Natural killer cell (primary cell): Measurements from ENCODE around the gene DCTD. TPM values are rescaled to one million over a fixed set of nuclear protein-coding genes. Genes with fewer than 3 reads are reported as not detected.

Source experiments
- ATAC-seq, 3 donors: fragments of 150-1000 bp in 2 of 3; fragments of 200-7000 bp in 1 of 3; cut with Tn5 transposase; 1 replicate in 1 of 3; 2 replicates in 2 of 3; pipeline ENCODE4 v1.10.0; 2021; ENCODE audit warnings: mild to moderate bottlenecking in 2 of 3, moderate library complexity in 2 of 3
- DNase-seq, 2 donors: peaks; one replicate each; pipeline versions ENCODE4 v3.0.0 to v3.0.0-alpha.2; 2013 to 2021; ENCODE audit warnings: mixed read lengths in 1 of 2
- H3K27ac ChIP-seq: one replicate; pipeline ENCODE4 v1.5.1; 2013; ENCODE audit warnings: mild to moderate bottlenecking, low read length
- H3K27me3 ChIP-seq: one replicate; pipeline ENCODE4 v1.6.1; 2013; ENCODE audit warnings: low read length; ENCODE audit not compliant: control insufficient read depth, insufficient read depth
- H3K36me3 ChIP-seq: one replicate; pipeline ENCODE4 v1.6.1; 2013; ENCODE audit warnings: low read length; ENCODE audit not compliant: control insufficient read depth, insufficient read depth
- H3K4me1 ChIP-seq: one replicate; pipeline ENCODE4 v1.6.1; 2013; ENCODE audit warnings: low read length; ENCODE audit not compliant: control insufficient read depth, insufficient read depth
- H3K4me3 ChIP-seq: one replicate; pipeline ENCODE4 v1.5.1; 2013; ENCODE audit warnings: low read length
- H3K9me3 ChIP-seq: one replicate; pipeline ENCODE4 v1.6.1; 2013; ENCODE audit warnings: low read length; ENCODE audit not compliant: control insufficient read depth, insufficient read depth
- H3K27ac Mint-ChIP-seq, 2 donors: one replicate each; pipeline ENCODE4 v1.8.0; 2022; ENCODE audit warnings: mild to moderate bottlenecking in 2 of 2, mixed read lengths in 2 of 2, moderate library complexity in 1 of 2
- H3K27me3 Mint-ChIP-seq, 2 donors: one replicate each; pipeline ENCODE4 v1.8.0; 2022; ENCODE audit warnings: low read depth in 2 of 2, mixed read lengths in 2 of 2
- H3K36me3 Mint-ChIP-seq: one replicate; pipeline ENCODE4 v1.8.0; 2022; ENCODE audit warnings: mixed read lengths
- H3K4me1 Mint-ChIP-seq, 2 donors: one replicate each; pipeline ENCODE4 v1.8.0; 2022; ENCODE audit warnings: mixed read lengths in 2 of 2
- H3K4me3 Mint-ChIP-seq: one replicate; pipeline ENCODE4 v1.8.0; 2022; ENCODE audit warnings: mild to moderate bottlenecking, moderate library complexity, mixed read lengths
- H3K9me3 Mint-ChIP-seq, 2 donors: one replicate each; pipeline ENCODE4 v1.8.0; 2022; ENCODE audit warnings: mixed read lengths in 2 of 2
- WGBS: methylation state at CpG from one replicate; pipeline ENCODE4 v1.1.7; 2013; ENCODE audit warnings: missing lambda C conversion rate; ENCODE audit not compliant: insufficient coverage; 5-methylcytosine and 5-hydroxymethylcytosine counted together
- intact Hi-C: fragments of 100-400 bp; cut with micrococcal nuclease; formaldehyde crosslinking; loops from one replicate; pipeline ENCODE4 v1.14.2; 2022
- total RNA-seq, 4 donors: library from RNA; stranded (reverse); fragments of 120-200 nt in 1 of 4; gene quantifications; one replicate each; pipeline versions ENCODE4 v1.2.3 to v1.2.4, GENCODE V29; 2013 to 2022
- TF ChIP-seq, protein P1 (sequence below): fragments of 200-600 bp; IDR thresholded peaks from one replicate; pipeline ENCODE4 v1.8.0; 2022; ENCODE audit warnings: antibody characterized with exemption

Gene DCTD
- total RNA-seq, 3 donors from 2014 or later (not counting 1 experiment from before 2014, with no cell fraction given) = 57.2 to 68.2 (median 68.1) TPM

DNA sequence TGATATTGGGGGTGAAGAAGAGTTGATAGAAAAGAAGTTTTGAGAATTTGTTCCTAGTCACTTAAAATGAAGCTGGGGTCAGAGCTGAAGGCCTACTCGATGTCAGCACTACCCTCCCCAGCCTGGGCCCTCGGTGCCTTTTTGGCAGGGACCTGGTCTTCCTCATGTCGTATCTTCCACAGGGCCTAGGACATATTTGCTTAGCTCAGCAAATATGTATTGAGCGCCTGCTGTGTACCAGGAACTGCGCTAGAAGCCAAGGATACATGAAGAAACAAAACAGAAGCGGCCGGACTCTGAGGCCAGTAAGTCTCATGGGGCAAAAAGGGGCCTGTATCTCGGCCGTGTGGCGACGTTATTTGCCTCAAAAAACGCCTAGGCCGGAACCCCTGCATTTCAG is 44.3 kb downstream of the DCTD start:
- no peak overlapping the region for H3K27ac ChIP-seq
- no peak for ATAC-seq
- peaks cover 5% of the 10 kb centered on the region in 2 donors for H3K4me1 Mint-ChIP-seq
- DNase-seq = no peak
- no peak overlapping the region for H3K4me3 ChIP-seq
- no peaks in the 10 kb centered on the region for H3K4me1 ChIP-seq
- no peaks in the 10 kb centered on the region for H3K27me3 ChIP-seq
- H3K36me3 Mint-ChIP-seq = no peaks in the 10 kb centered on the region
- intact Hi-C loops = no loop called here
- no peaks in the 10 kb centered on the region for H3K27me3 Mint-ChIP-seq
- no peak overlapping the region for H3K4me3 Mint-ChIP-seq
- no peak overlapping the region for H3K27ac Mint-ChIP-seq
- no peaks in the 10 kb centered on the region for H3K9me3 ChIP-seq
- no peaks in the 10 kb centered on the region for H3K36me3 ChIP-seq
- WGBS = 98% methylated on average over 13 of the region's 13 CpGs
- TF ChIP-seq, protein P1, sequence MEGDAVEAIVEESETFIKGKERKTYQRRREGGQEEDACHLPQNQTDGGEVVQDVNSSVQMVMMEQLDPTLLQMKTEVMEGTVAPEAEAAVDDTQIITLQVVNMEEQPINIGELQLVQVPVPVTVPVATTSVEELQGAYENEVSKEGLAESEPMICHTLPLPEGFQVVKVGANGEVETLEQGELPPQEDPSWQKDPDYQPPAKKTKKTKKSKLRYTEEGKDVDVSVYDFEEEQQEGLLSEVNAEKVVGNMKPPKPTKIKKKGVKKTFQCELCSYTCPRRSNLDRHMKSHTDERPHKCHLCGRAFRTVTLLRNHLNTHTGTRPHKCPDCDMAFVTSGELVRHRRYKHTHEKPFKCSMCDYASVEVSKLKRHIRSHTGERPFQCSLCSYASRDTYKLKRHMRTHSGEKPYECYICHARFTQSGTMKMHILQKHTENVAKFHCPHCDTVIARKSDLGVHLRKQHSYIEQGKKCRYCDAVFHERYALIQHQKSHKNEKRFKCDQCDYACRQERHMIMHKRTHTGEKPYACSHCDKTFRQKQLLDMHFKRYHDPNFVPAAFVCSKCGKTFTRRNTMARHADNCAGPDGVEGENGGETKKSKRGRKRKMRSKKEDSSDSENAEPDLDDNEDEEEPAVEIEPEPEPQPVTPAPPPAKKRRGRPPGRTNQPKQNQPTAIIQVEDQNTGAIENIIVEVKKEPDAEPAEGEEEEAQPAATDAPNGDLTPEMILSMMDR = no peak
- no peaks in the 10 kb centered on the region for H3K9me3 Mint-ChIP-seq

DNA sequence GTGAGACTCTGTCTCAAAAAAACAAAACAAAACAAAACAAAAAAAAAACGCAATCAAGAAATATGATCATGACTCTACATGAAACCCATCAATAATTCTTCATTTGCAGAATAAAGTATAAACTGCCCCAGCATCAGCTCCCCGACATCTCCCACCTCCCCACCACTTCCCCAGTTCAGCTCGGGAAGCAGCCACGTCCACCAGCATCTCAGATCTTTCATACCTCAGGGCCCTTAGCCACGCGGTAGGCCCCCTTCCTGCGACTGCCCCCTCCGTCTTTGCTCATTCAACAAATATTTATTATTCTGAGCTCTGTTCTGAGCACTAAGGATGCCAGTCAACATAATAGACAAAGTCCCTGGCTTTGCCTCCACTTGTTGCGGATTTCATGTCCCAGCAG is 45.6 kb downstream of the DCTD start:
- H3K4me3 Mint-ChIP-seq = no peak overlapping the region
- H3K4me3 ChIP-seq = no peak overlapping the region
- H3K9me3 Mint-ChIP-seq = no peaks in the 10 kb centered on the region
- no peaks in the 10 kb centered on the region for H3K36me3 Mint-ChIP-seq
- H3K4me1 ChIP-seq = no peaks in the 10 kb centered on the region
- DNase-seq = no peak
- 83% methylated on average over 8 of the region's 9 CpGs for WGBS
- TF ChIP-seq, protein P1 = no peak
- no peaks in the 10 kb centered on the region for H3K9me3 ChIP-seq
- no peak overlapping the region for H3K27ac ChIP-seq
- H3K4me1 Mint-ChIP-seq = peaks cover 5% of the 10 kb centered on the region in 2 donors
- H3K27me3 Mint-ChIP-seq = no peaks in the 10 kb centered on the region
- no peaks in the 10 kb centered on the region for H3K27me3 ChIP-seq
- intact Hi-C loops = no loop called here
- H3K27ac Mint-ChIP-seq = no peak overlapping the region
- ATAC-seq = no peak
- H3K36me3 ChIP-seq = no peaks in the 10 kb centered on the region

DNA sequence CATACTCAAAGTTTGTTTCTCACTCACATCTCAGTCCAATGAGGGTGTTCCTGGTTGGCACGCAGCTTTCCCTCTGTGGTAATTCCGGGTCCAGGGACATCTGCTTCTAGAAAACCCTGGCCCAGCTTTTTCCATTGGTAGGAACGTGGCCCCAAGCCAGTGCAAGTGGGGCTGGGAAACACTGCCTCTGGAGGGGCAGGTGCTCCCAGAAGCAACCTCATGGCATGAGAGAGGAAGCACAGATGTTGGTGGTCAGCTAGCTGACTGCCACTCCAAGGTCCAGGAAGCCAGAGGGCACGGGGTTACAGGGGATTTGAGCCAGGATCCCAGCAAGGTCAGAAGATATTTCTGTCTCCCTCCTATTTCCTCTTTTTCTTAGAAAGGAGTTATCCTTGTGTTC is 47.5 kb downstream of the DCTD start:
- Mint-ChIP-seq H3K36me3 (no peaks in the 10 kb centered on the region), H3K4me3 (no peak overlapping the region), H3K27me3 (no peaks in the 10 kb centered on the region), H3K9me3 (no peaks in the 10 kb centered on the region), H3K27ac (no peak overlapping the region), H3K4me1 (peaks cover 4 to 5% of the 10 kb centered on the region in 2 donors)
- WGBS = 83% methylated on average over 4 of the region's 4 CpGs
- H3K4me3 ChIP-seq = no peak overlapping the region
- TF ChIP-seq, protein P1 = no peak
- ATAC-seq (no peak), DNase-seq (no peak)
- H3K27me3 ChIP-seq = no peaks in the 10 kb centered on the region
- no peaks in the 10 kb centered on the region for H3K4me1 ChIP-seq
- no peaks in the 10 kb centered on the region for H3K36me3 ChIP-seq
- intact Hi-C loops = no loop called here
- H3K9me3 ChIP-seq = no peaks in the 10 kb centered on the region
- no peak overlapping the region for H3K27ac ChIP-seq

DNA sequence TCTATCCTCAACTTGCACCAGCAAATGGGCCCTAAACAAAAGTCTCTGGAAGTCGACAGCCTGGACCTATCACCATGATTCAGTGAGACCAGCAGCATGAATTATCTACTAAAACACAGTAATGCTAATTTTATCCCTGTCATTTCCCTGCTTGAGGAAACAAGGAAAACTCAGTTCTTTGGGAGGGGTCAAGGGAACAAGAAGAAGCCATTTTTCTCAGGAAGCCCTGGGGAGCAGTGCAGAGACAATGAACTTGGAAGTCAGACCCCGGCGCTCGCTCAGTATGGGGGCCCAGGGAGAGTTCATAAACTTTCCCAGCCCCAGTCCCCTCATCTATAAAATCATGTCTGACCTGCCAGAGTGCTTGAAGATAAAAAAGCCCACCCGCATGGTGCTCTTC is 50.4 kb downstream of the DCTD start:
- TF ChIP-seq, protein P1 = no peak
- H3K27me3 ChIP-seq = no peaks in the 10 kb centered on the region
- WGBS = 97% methylated on average over 5 of the region's 5 CpGs

More for the DNA sequence above, 50.4 kb downstream of the DCTD start:
- H3K27me3 Mint-ChIP-seq = no peaks in the 10 kb centered on the region
- ATAC-seq (no peak), DNase-seq (no peak)
- no peaks in the 10 kb centered on the region for H3K4me1 Mint-ChIP-seq
- Histone ChIP-seq H3K9me3 (no peaks in the 10 kb centered on the region), H3K27ac (no peak overlapping the region), H3K36me3 (no peaks in the 10 kb centered on the region), H3K4me3 (no peak overlapping the region), H3K4me1 (no peaks in the 10 kb centered on the region)
- H3K4me3 Mint-ChIP-seq = no peak overlapping the region
- no peaks in the 10 kb centered on the region for H3K36me3 Mint-ChIP-seq
- no peaks in the 10 kb centered on the region for H3K9me3 Mint-ChIP-seq
- intact Hi-C loops = no loop called here
- no peak overlapping the region for H3K27ac Mint-ChIP-seq
